Ovary (tissue), 3 donors: ENCODE measurements around the gene IGFBPL1.

Experiments
- POLR2A ChIP-seq: fragments of 450-650 bp; IDR thresholded peaks from one replicate; pipeline ENCODE4 v1.6.1; 2017; ENCODE audit warnings: antibody characterized with exemption, mild to moderate bottlenecking, moderate library complexity
- TF ChIP-seq, protein P1 (sequence below), 3 donors: fragments of 450-650 bp in 2 of 3; fragments of 200-600 bp in 1 of 3; IDR thresholded peaks; one replicate each; pipeline versions ENCODE4 v1.5.1 to v1.8.0; 2016 to 2022; ENCODE audit warnings: antibody characterized with exemption in 3 of 3, mild to moderate bottlenecking in 1 of 3
- donor health status: DM: no; HTN: no; CAD: no.

GRCh38 chr9:38387751-38388150 lies 36.5 kb downstream of the IGFBPL1 start:
- TF ChIP-seq, protein P1, sequence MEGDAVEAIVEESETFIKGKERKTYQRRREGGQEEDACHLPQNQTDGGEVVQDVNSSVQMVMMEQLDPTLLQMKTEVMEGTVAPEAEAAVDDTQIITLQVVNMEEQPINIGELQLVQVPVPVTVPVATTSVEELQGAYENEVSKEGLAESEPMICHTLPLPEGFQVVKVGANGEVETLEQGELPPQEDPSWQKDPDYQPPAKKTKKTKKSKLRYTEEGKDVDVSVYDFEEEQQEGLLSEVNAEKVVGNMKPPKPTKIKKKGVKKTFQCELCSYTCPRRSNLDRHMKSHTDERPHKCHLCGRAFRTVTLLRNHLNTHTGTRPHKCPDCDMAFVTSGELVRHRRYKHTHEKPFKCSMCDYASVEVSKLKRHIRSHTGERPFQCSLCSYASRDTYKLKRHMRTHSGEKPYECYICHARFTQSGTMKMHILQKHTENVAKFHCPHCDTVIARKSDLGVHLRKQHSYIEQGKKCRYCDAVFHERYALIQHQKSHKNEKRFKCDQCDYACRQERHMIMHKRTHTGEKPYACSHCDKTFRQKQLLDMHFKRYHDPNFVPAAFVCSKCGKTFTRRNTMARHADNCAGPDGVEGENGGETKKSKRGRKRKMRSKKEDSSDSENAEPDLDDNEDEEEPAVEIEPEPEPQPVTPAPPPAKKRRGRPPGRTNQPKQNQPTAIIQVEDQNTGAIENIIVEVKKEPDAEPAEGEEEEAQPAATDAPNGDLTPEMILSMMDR (IDR thresholded peaks at IDR 0.05), result no peak
- TF ChIP-seq POLR2A, result no peak
